Measurements from ENCODE around the gene ZNF763. TPM values are rescaled to one million over a fixed set of nuclear protein-coding genes. Genes with fewer than 3 reads are reported as not detected.
A peak's percentile ranks its signal among the peaks of the same experiment; 100 is the strongest.
"Not testable (repeated sequence)": the region's sequence is repeated elsewhere in the genome, so short reads cannot be mapped to it uniquely, and the experiment has no call there.

Gene ZNF763
- total and polyA plus RNA-seq, 3 experiments from 2014 or later, result 2.0 to 2.5 (median 2.3) TPM

DNA sequence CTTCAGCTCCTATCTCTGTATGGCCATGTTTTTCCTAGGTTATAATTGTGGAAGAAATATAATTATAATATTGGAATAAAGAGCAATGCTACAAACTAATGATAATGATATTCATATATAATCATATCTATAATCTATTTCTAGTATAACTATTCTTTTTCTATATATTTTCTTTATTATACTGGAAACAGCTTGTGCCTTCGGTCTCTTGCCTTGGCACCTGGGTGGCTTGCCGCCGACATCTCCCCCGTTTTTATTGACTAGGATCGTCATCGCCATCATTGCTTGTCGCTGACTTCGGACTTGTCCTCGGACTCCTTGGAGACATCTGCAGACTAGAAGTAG, 24.2 kb downstream of the ZNF763 start:
- ChIA-PET CTCF (interaction anchor here (1.0 to 10.9 kb wide), 13 partner anchors 9 to 191 kb away, joined by 3 to 130 read pairs (median 5); partner anchors contain the start of genes ZNF491, ZNF700 and ZNF763), POLR2A (interaction anchor here (1.2 to 4.1 kb wide), 4 partner anchors 21 to 191 kb away, joined by 3 to 26 read pairs (median 8); partner anchors contain the start of genes ZNF491 and ZNF700)
- H3K4me1 ChIP-seq (ENCODE audit: insufficient read depth, low read length), result no peaks in the 10 kb centered on the region
- DNase-seq, result no peak
- peak overlapping the region; percentile 64 for H3K4me3 ChIP-seq (ENCODE audit: low read length)
- H3K9me3 ChIP-seq (ENCODE audit: low read length), result no peaks in the 10 kb centered on the region
- Mint-ChIP-seq H3K27ac (peak overlapping the region in 6 of 8 donors; percentile 66 to 97 (median 92)), H3K27me3 (no peaks in the 10 kb centered on the region), H3K4me3 (peak overlapping the region; percentile 91 to 99 (median 98)), H3K9me3 (peaks cover 0 to 2% (median 0%) of the 10 kb centered on the region in 5 donors), H3K4me1 (peaks cover 27 to 55% (median 50%) of the 10 kb centered on the region in 3 donors), H3K36me3 (peaks cover 1 to 16% (median 4%) of the 10 kb centered on the region in 3 donors)
- no peaks in the 10 kb centered on the region for H3K27me3 ChIP-seq (ENCODE audit: insufficient read depth, low read length, poor library complexity, severe bottlenecking)
- H3K27ac ChIP-seq (ENCODE audit: low read depth, low read length), result peak overlapping the region; percentile 52
- H3K36me3 ChIP-seq (ENCODE audit: insufficient read depth, low read length), result peaks cover 3% of the 10 kb centered on the region

DNA sequence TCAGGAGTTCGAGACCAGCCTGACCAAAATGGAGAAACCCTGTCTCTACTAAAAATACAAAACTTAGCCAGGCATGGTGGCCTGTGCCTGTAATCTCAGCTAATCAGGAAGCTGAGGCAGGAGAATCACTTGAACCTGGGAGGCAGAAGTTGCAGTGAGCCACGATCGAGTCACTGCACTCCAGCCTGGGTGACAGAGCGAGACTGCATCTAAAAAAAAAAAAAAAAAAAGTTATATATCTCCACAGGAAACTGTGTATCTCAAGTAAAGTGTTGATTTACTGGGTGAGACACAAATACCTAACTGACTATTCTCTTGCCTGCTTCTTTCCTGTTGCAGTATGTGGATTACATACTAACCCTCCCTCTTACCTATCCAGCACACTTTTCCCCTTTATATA, 27.1 kb downstream of the ZNF763 start:
- H3K9me3 ChIP-seq (ENCODE audit: low read length); H3K4me3 Mint-ChIP-seq; H3K4me1 ChIP-seq (ENCODE audit: insufficient read depth, low read length); H3K27me3 Mint-ChIP-seq; POLR2A ChIA-PET; H3K9me3 Mint-ChIP-seq; DNase-seq; H3K27ac Mint-ChIP-seq; H3K27ac ChIP-seq (ENCODE audit: low read depth, low read length); H3K36me3 ChIP-seq (ENCODE audit: insufficient read depth, low read length); H3K4me3 ChIP-seq (ENCODE audit: low read length); H3K27me3 ChIP-seq (ENCODE audit: insufficient read depth, low read length, poor library complexity, severe bottlenecking): not testable (repeated sequence)
- H3K4me1 Mint-ChIP-seq, result peaks cover 30 to 63% (median 61%) of the 10 kb centered on the region in 3 donors
- H3K36me3 Mint-ChIP-seq, result peaks cover 0 to 22% (median 4%) of the 10 kb centered on the region in 3 donors
- CTCF ChIA-PET, result interaction anchor here (1.3 to 10.9 kb wide), 4 partner anchors 29 to 194 kb away, joined by 3 to 130 read pairs (median 65); partner anchors contain the start of genes ZNF20, ZNF700 and ZNF763

DNA sequence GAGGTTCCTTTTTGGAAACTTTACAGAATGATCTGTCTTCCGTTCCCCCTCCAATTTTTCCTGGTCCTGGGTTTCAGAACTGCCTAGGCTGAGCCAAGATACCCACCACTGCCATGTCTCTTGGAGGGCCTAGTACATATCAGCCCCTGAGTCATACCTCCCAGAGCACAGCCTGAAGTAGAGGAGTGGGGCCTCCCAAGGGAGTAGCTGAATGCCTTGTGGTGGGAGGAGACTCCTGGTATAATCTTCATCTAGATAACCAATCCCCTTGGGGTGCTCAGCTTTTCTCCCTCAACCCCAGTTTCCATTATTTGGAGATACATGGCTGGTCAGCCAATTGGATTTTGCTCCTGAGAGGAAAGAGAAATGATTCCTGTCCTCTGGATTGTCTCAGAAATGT, 30.3 kb downstream of the ZNF763 start:
- ChIA-PET POLR2A (no interaction called here), CTCF (no interaction called here)
- Mint-ChIP-seq H3K4me1 (peaks cover 29 to 59% (median 57%) of the 10 kb centered on the region in 3 donors), H3K27ac (no peak overlapping the region), H3K36me3 (peaks cover 0 to 24% (median 7%) of the 10 kb centered on the region in 3 donors), H3K4me3 (no peak overlapping the region), H3K27me3 (no peaks in the 10 kb centered on the region), H3K9me3 (no peaks in the 10 kb centered on the region)
- Histone ChIP-seq H3K4me1 (ENCODE audit: insufficient read depth, low read length) (no peaks in the 10 kb centered on the region), H3K4me3 (ENCODE audit: low read length) (no peak overlapping the region), H3K27me3 (ENCODE audit: insufficient read depth, low read length, poor library complexity, severe bottlenecking) (no peaks in the 10 kb centered on the region), H3K36me3 (ENCODE audit: insufficient read depth, low read length) (peaks cover 2% of the 10 kb centered on the region), H3K9me3 (ENCODE audit: low read length) (no peaks in the 10 kb centered on the region), H3K27ac (ENCODE audit: low read depth, low read length) (no peak overlapping the region)
- no peak for DNase-seq

DNA sequence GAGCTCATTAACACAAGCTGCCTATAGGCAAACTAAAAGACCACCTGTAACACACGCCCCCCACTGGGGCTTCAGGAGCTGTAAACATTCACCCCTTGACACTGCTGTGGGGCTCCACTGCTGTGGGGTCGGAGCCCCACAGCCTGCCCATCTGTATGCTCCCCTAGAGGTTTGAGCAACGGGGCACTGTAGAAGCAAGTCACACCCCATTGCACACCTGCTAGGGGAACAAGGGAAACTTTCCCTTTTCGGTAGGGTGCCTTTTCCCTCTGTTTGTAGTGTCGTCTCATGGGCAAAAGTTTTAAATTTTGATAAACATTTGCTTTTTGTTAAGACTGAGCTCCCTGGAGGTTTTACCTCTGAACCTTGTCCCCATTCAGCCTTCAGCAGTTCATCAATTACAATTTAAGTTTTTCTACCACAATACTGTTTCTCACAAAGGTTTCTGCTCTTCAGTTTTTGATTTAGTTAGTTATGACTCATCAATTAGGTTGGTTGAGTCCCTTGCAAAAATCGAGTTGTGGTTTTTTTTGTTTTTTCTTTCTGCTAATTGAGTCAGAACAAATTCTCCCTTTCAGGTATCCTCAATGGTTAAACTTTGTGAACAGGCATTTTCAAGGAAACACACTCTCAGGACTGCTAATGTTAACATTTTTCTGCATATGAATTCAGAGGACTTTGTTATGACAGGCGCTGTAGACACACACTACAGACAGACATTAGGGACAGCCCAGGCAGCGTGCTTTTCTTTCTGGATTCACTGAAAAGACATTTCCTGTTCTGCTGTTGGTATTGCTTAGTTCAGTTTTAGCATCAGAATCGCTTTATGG, 35.5 kb downstream of the ZNF763 start:
- H3K4me1 ChIP-seq (ENCODE audit: insufficient read depth, low read length), result no peaks in the 10 kb centered on the region
- Mint-ChIP-seq H3K4me3 (peak overlapping the region in 2 of 7 donors; percentile 2), H3K27ac (peak overlapping the region in 7 of 8 donors; percentile 6 to 86 (median 64)), H3K4me1 (peaks cover 20 to 30% (median 27%) of the 10 kb centered on the region in 3 donors), H3K9me3 (no peaks in the 10 kb centered on the region), H3K27me3 (no peaks in the 10 kb centered on the region), H3K36me3 (peaks cover 5 to 44% (median 7%) of the 10 kb centered on the region in 3 donors)
- no peak overlapping the region for H3K27ac ChIP-seq (ENCODE audit: low read depth, low read length)
- no peaks in the 10 kb centered on the region for H3K36me3 ChIP-seq (ENCODE audit: insufficient read depth, low read length)
- no peaks in the 10 kb centered on the region for H3K27me3 ChIP-seq (ENCODE audit: insufficient read depth, low read length, poor library complexity, severe bottlenecking)
- no peak for DNase-seq
- CTCF ChIA-PET, result interaction anchor here (1.2 to 2.9 kb wide), 2 partner anchors 11 to 76 kb away, joined by 5 to 13 read pairs; no protein-coding TSS in a partner anchor
- POLR2A ChIA-PET, result no interaction called here
- H3K9me3 ChIP-seq (ENCODE audit: low read length), result no peaks in the 10 kb centered on the region
- H3K4me3 ChIP-seq (ENCODE audit: low read length), result no peak overlapping the region

DNA sequence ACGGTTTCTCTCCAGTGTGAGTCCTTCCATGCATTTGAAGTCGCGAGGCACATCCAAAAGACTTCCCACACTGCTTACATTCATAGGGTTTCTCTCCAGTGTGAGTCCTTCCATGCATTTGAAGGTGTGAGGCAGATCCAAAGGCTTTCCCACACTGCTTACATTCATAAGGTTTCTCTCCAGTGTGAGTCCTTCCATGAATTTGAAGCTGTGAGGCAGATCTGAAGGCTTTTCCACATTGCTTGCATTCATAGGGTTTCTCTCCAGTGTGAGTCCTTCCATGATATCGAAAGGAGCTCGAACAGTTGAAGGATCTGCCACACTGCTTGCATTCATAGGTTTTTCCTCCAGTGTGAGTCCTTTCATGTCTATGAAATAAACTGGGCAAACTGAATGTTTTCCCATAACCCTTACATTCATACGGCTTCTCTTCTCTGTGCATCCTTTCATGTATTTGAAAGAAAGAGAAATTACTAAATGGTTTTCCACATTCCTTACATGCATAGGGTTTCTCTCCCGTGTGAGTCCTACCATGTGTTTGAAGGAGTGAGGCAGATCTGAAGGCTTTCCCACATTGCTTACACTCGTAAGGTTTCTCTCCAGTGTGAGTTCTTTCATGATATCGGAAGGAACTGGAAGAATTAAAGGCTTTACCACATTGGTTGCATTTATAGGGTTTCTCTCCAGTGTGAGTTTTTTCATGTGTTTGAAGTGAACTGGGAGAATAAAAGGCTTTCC, 50.3 kb downstream of the ZNF763 start:
- H3K4me1 Mint-ChIP-seq, result peaks cover 0 to 1% (median 0%) of the 10 kb centered on the region in 3 donors
- peaks cover 14% of the 10 kb centered on the region for H3K36me3 ChIP-seq (ENCODE audit: insufficient read depth, low read length)
- ChIA-PET CTCF (no interaction called here), POLR2A (no interaction called here)
- no peak overlapping the region for H3K4me3 Mint-ChIP-seq
- no peaks in the 10 kb centered on the region for H3K27me3 Mint-ChIP-seq
- H3K27me3 ChIP-seq (ENCODE audit: insufficient read depth, low read length, poor library complexity, severe bottlenecking), result no peaks in the 10 kb centered on the region
- no peak overlapping the region for H3K27ac ChIP-seq (ENCODE audit: low read depth, low read length)
- no peak overlapping the region for H3K4me3 ChIP-seq (ENCODE audit: low read length)
- H3K9me3 ChIP-seq (ENCODE audit: low read length), result peaks cover 42% of the 10 kb centered on the region
- DNase-seq, result no peak
- H3K36me3 Mint-ChIP-seq, result peaks cover 38 to 70% (median 67%) of the 10 kb centered on the region in 3 donors
- H3K4me1 ChIP-seq (ENCODE audit: insufficient read depth, low read length), result no peaks in the 10 kb centered on the region
- H3K27ac Mint-ChIP-seq, result no peak overlapping the region
- peaks cover 32 to 86% (median 74%) of the 10 kb centered on the region in 5 donors for H3K9me3 Mint-ChIP-seq

DNA sequence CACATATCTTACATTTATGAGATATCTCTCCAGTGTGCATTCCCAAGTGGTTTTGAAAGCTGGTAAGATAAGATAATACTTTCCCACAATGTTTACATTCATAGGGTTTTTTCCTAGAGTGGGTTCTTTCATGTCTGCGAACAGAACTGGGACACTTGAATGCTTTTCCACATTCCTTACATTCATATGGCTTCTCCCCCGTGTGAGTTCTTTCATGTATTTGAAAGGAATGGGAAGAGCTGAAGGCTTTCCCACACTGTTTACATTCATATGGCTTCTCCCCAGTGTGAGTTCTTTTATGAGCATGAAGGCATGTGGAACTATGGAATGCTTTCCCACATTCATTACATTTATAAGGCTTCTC, 50.9 kb downstream of the ZNF763 start:
- Mint-ChIP-seq H3K9me3 (peaks cover 32 to 87% (median 75%) of the 10 kb centered on the region in 5 donors), H3K4me3 (no peak overlapping the region), H3K4me1 (peaks cover 0 to 1% (median 0%) of the 10 kb centered on the region in 3 donors), H3K36me3 (peaks cover 35 to 67% (median 62%) of the 10 kb centered on the region in 3 donors), H3K27me3 (no peaks in the 10 kb centered on the region), H3K27ac (no peak overlapping the region)
- Histone ChIP-seq H3K4me1 (ENCODE audit: insufficient read depth, low read length) (no peaks in the 10 kb centered on the region), H3K27me3 (ENCODE audit: insufficient read depth, low read length, poor library complexity, severe bottlenecking) (no peaks in the 10 kb centered on the region), H3K36me3 (ENCODE audit: insufficient read depth, low read length) (peaks cover 14% of the 10 kb centered on the region), H3K27ac (ENCODE audit: low read depth, low read length) (no peak overlapping the region), H3K9me3 (ENCODE audit: low read length) (peaks cover 42% of the 10 kb centered on the region), H3K4me3 (ENCODE audit: low read length) (no peak overlapping the region)
- no peak for DNase-seq
- CTCF ChIA-PET, result no interaction called here
- POLR2A ChIA-PET, result no interaction called here

Data from CD8-positive, alpha-beta memory T cell (primary cell).